Measurements from ENCODE around the gene NAT8L. TPM values are rescaled to one million over a fixed set of nuclear protein-coding genes. Genes with fewer than 3 reads are reported as not detected.
"Not testable (repeated sequence)": the region's sequence is repeated elsewhere in the genome, so short reads cannot be mapped to it uniquely, and the experiment has no call there.

The NAT8L gene
- not detected for total RNA-seq
- 0.08 to 0.12 reads per million in 2 donors for total RNA-seq

- DNase-seq (no peak), ATAC-seq (peak; percentile 62)
- Mint-ChIP-seq H3K27ac (no peak within 1 kb of the TSS), H3K4me1 (peaks cover 3% of the 10 kb centered on the region), H3K4me3 (peak within 1 kb of the TSS; percentile 36), H3K27me3 (peaks cover 40% of the 10 kb centered on the region), H3K36me3 (ENCODE audit: low read depth) (peaks cover 2% of the 10 kb centered on the region)
- H3K9me3 ChIP-seq (ENCODE audit: control insufficient read depth, low read length, poor library complexity, severe bottlenecking) = no peaks in the 10 kb centered on the region
These were observed at the start of gene NAT8L for GRCh38 chr4:2059046-2059725. Gene NAT8L (plus strand): TSS chr4:2059327. CDS start chr4:2059512, 185 bp downstream.

- ATAC-seq = peak; percentile 47
- H3K4me1 Mint-ChIP-seq = peaks cover 14% of the 10 kb centered on the region
- no peaks in the 10 kb centered on the region for H3K27me3 Mint-ChIP-seq
- DNase-seq = peak; percentile 43 to 45 (median 44)
- peaks cover 5% of the 10 kb centered on the region for H3K36me3 Mint-ChIP-seq (ENCODE audit: low read depth)
- H3K27ac Mint-ChIP-seq = peak overlapping the region; percentile 96
- H3K9me3 ChIP-seq (ENCODE audit: control insufficient read depth, low read length, poor library complexity, severe bottlenecking) = no peaks in the 10 kb centered on the region
- H3K4me3 Mint-ChIP-seq = peak overlapping the region; percentile 94
These were observed 49.4 kb upstream of the NAT8L start for GRCh38 chr4:2009651-2010233.

- H3K9me3 ChIP-seq (ENCODE audit: control insufficient read depth, low read length, poor library complexity, severe bottlenecking) = no peaks in the 10 kb centered on the region
- H3K4me3 Mint-ChIP-seq = no peak overlapping the region
- DNase-seq = no peak
- peaks cover 8% of the 10 kb centered on the region for H3K4me1 Mint-ChIP-seq
- no peak overlapping the region for H3K27ac Mint-ChIP-seq
- H3K36me3 Mint-ChIP-seq (ENCODE audit: low read depth) = no peaks in the 10 kb centered on the region
- no peaks in the 10 kb centered on the region for H3K27me3 Mint-ChIP-seq
- no peak for ATAC-seq
These were observed 47.5 kb upstream of the NAT8L start for GRCh38 chr4:2011583-2011982.

GRCh38 chr4:2015008-2015407 lies 44.1 kb upstream of the NAT8L start:
- Mint-ChIP-seq H3K27ac (no peak overlapping the region), H3K27me3 (peaks cover 2% of the 10 kb centered on the region), H3K4me1 (no peaks in the 10 kb centered on the region), H3K36me3 (ENCODE audit: low read depth) (no peaks in the 10 kb centered on the region), H3K4me3 (no peak overlapping the region)
- no peak for DNase-seq
- no peaks in the 10 kb centered on the region for H3K9me3 ChIP-seq (ENCODE audit: control insufficient read depth, low read length, poor library complexity, severe bottlenecking)
- no peak for ATAC-seq

GRCh38 chr4:2021358-2022018 lies 37.6 kb upstream of the NAT8L start:
- not testable (repeated sequence) for DNase-seq; H3K27ac Mint-ChIP-seq; H3K4me3 Mint-ChIP-seq; H3K36me3 Mint-ChIP-seq (ENCODE audit: low read depth); ATAC-seq; H3K4me1 Mint-ChIP-seq; H3K9me3 ChIP-seq (ENCODE audit: control insufficient read depth, low read length, poor library complexity, severe bottlenecking)
- H3K27me3 Mint-ChIP-seq = peaks cover 48% of the 10 kb centered on the region

GRCh38 chr4:2024683-2025082 lies 34.4 kb upstream of the NAT8L start:
- Mint-ChIP-seq H3K27me3 (peaks cover 58% of the 10 kb centered on the region), H3K27ac (no peak overlapping the region), H3K4me1 (peaks cover 4% of the 10 kb centered on the region), H3K36me3 (ENCODE audit: low read depth) (no peaks in the 10 kb centered on the region), H3K4me3 (no peak overlapping the region)
- no peaks in the 10 kb centered on the region for H3K9me3 ChIP-seq (ENCODE audit: control insufficient read depth, low read length, poor library complexity, severe bottlenecking)
- DNase-seq = no peak
- no peak for ATAC-seq

- Mint-ChIP-seq H3K4me1 (peaks cover 2% of the 10 kb centered on the region), H3K36me3 (ENCODE audit: low read depth) (no peaks in the 10 kb centered on the region), H3K4me3 (no peak overlapping the region), H3K27ac (no peak overlapping the region), H3K27me3 (peaks cover 57% of the 10 kb centered on the region)
- ATAC-seq (no peak), DNase-seq (no peak)
- no peaks in the 10 kb centered on the region for H3K9me3 ChIP-seq (ENCODE audit: control insufficient read depth, low read length, poor library complexity, severe bottlenecking)
These were observed 33.3 kb upstream of the NAT8L start for GRCh38 chr4:2025817-2026216.

GRCh38 chr4:2027120-2027519 lies 32.0 kb upstream of the NAT8L start:
- not testable (repeated sequence) for H3K9me3 ChIP-seq (ENCODE audit: control insufficient read depth, low read length, poor library complexity, severe bottlenecking); H3K4me3 Mint-ChIP-seq; H3K27ac Mint-ChIP-seq; ATAC-seq; DNase-seq; H3K36me3 Mint-ChIP-seq (ENCODE audit: low read depth); H3K4me1 Mint-ChIP-seq
- peaks cover 51% of the 10 kb centered on the region for H3K27me3 Mint-ChIP-seq

GRCh38 chr4:2031161-2031560 lies 28.0 kb upstream of the NAT8L start:
- H3K27me3 Mint-ChIP-seq = peaks cover 53% of the 10 kb centered on the region

GRCh38 chr4:2036327-2036726 lies 22.8 kb upstream of the NAT8L start:
- DNase-seq (no peak), ATAC-seq (no peak)
- Mint-ChIP-seq H3K27me3 (peaks cover 58% of the 10 kb centered on the region), H3K36me3 (ENCODE audit: low read depth) (peaks cover 7% of the 10 kb centered on the region), H3K4me3 (no peak overlapping the region), H3K4me1 (peaks cover 2% of the 10 kb centered on the region), H3K27ac (no peak overlapping the region)
- no peaks in the 10 kb centered on the region for H3K9me3 ChIP-seq (ENCODE audit: control insufficient read depth, low read length, poor library complexity, severe bottlenecking)

More at GRCh38 chr4:2031161-2031560, 28.0 kb upstream of the NAT8L start:
- ATAC-seq; DNase-seq; H3K4me1 Mint-ChIP-seq; H3K9me3 ChIP-seq (ENCODE audit: control insufficient read depth, low read length, poor library complexity, severe bottlenecking); H3K4me3 Mint-ChIP-seq; H3K27ac Mint-ChIP-seq; H3K36me3 Mint-ChIP-seq (ENCODE audit: low read depth): not testable (repeated sequence)

GRCh38 chr4:2036866-2037265 lies 22.3 kb upstream of the NAT8L start:
- H3K4me3 Mint-ChIP-seq = peak overlapping the region; percentile 50
- ATAC-seq (no peak), DNase-seq (no peak)
- no peaks in the 10 kb centered on the region for H3K9me3 ChIP-seq (ENCODE audit: control insufficient read depth, low read length, poor library complexity, severe bottlenecking)
- peaks cover 7% of the 10 kb centered on the region for H3K36me3 Mint-ChIP-seq (ENCODE audit: low read depth)
- no peak overlapping the region for H3K27ac Mint-ChIP-seq
- peaks cover 56% of the 10 kb centered on the region for H3K27me3 Mint-ChIP-seq
- H3K4me1 Mint-ChIP-seq = peaks cover 4% of the 10 kb centered on the region

GRCh38 chr4:2040391-2041238 lies 18.5 kb upstream of the NAT8L start:
- Mint-ChIP-seq H3K36me3 (ENCODE audit: low read depth) (peaks cover 4% of the 10 kb centered on the region), H3K4me3 (peak overlapping the region; percentile 73), H3K4me1 (peaks cover 13% of the 10 kb centered on the region), H3K27ac (no peak overlapping the region), H3K27me3 (peaks cover 37% of the 10 kb centered on the region)
- DNase-seq = no peak
- no peak for ATAC-seq
- H3K9me3 ChIP-seq (ENCODE audit: control insufficient read depth, low read length, poor library complexity, severe bottlenecking) = no peaks in the 10 kb centered on the region

Measured in T-helper 17 cell (primary cell).